Transverse colon (tissue), 4 donors: ENCODE measurements around the gene SLC25A17.

Experiments
- CTCF ChIP-seq, 5 experiments: fragments of 200-600 bp in 3 of 5; fragments of 450-650 bp in 2 of 5; sonication (generic) in 3 of 5; IDR thresholded peaks; 1 replicate in 2 of 5; 2 replicates in 3 of 5; pipeline ENCODE4 v1.5.1; 2016 to 2017; ENCODE audit warnings: antibody characterized with exemption in 5 of 5, inconsistent platforms in 3 of 5, mild to moderate bottlenecking in 2 of 5, moderate library complexity in 1 of 5
- EP300 ChIP-seq: sonication (generic); formaldehyde crosslinking; IDR thresholded peaks from one replicate; pipeline ENCODE4 v1.6.1; 2017; ENCODE audit warnings: antibody characterized with exemption, low read depth
- POLR2A ChIP-seq: fragments of 450-650 bp; IDR thresholded peaks from one replicate; pipeline ENCODE4 v1.6.1; 2016; ENCODE audit warnings: antibody characterized with exemption, mild to moderate bottlenecking, moderate library complexity
- POLR2AphosphoS5 ChIP-seq, 3 donors: sonication (generic); formaldehyde crosslinking; IDR thresholded peaks; one replicate each; pipeline ENCODE4 v1.6.1; 2016; ENCODE audit warnings: antibody characterized with exemption in 3 of 3

- no peak for TF ChIP-seq POLR2AphosphoS5 (IDR thresholded peaks at IDR 0.05)
- TF ChIP-seq CTCF (IDR thresholded peaks at IDR 0.05): no peak
- TF ChIP-seq EP300: no peak
- TF ChIP-seq POLR2A: no peak
Observed at GRCh38 chr22:40797427-40797826, 21.7 kb downstream of the SLC25A17 start.
